HepG2 (cell line): Measurements from ENCODE around the gene GBA2. TPM values are rescaled to one million over a fixed set of nuclear protein-coding genes. Genes with fewer than 3 reads are reported as not detected.

Experiments
- ATF1 ChIP-seq: IDR thresholded peaks from 2 replicates; pipeline ENCODE4 v1.6.1; 2016; ENCODE audit warnings: mild to moderate bottlenecking, control low read depth
- FOXA3 ChIP-seq: IDR thresholded peaks from 2 replicates; pipeline ENCODE4 v1.6.1; 2016; ENCODE audit warnings: missing genetic modification reagents, missing compliant biosample characterization
- HNF4G ChIP-seq, 2 experiments: sonication (generic) in 1 of 2; formaldehyde crosslinking in 1 of 2; IDR thresholded peaks; 2 replicates each; pipeline versions ENCODE4 v1.4.0 to v1.6.1; 2011 to 2020; ENCODE audit warnings: borderline replicate concordance in 2 of 2, low read depth in 2 of 2, mild to moderate bottlenecking in 2 of 2, low read length in 1 of 2, missing genetic modification reagents in 1 of 2, moderate library complexity in 1 of 2
- KDM3A ChIP-seq: IDR thresholded peaks from 2 replicates; pipeline ENCODE4 v1.6.1; 2018; ENCODE audit warnings: low read depth, missing compliant biosample characterization
- MEF2D ChIP-seq: sonication (generic); formaldehyde crosslinking; IDR thresholded peaks from 2 replicates; pipeline ENCODE4 v1.5.1; 2020; ENCODE audit warnings: mild to moderate bottlenecking, missing genetic modification reagents
- SIX4 ChIP-seq: sonication (generic); formaldehyde crosslinking; IDR thresholded peaks from 2 replicates; pipeline ENCODE4 v1.4.0; 2020; ENCODE audit warnings: missing genetic modification reagents
- SNAPC5 ChIP-seq: sonication (generic); formaldehyde crosslinking; IDR thresholded peaks from 2 replicates; pipeline ENCODE4 v1.8.1; 2023; ENCODE audit warnings: mild to moderate bottlenecking, missing genetic modification reagents, borderline replicate concordance
- THAP9 ChIP-seq: sonication (generic); formaldehyde crosslinking; IDR thresholded peaks from 2 replicates; pipeline ENCODE4; 2020; ENCODE audit warnings: missing genetic modification reagents, mild to moderate bottlenecking, borderline replicate concordance
- ZBTB14 ChIP-seq: sonication (generic); formaldehyde crosslinking; IDR thresholded peaks from 2 replicates; pipeline ENCODE4 v1.4.0; 2020; ENCODE audit warnings: missing genetic modification reagents
- ZNF253 ChIP-seq: sonication (generic); formaldehyde crosslinking; IDR thresholded peaks from 2 replicates; pipeline ENCODE4 v1.8.0; 2022; ENCODE audit warnings: mild to moderate bottlenecking, missing genetic modification reagents, borderline replicate concordance
- ZNF274 ChIP-seq: sonication (generic); formaldehyde crosslinking; IDR thresholded peaks from 2 replicates; pipeline ENCODE4 v1.5.1; 2020; ENCODE audit warnings: mild to moderate bottlenecking, missing genetic modification reagents
- ZNF3 ChIP-seq: IDR thresholded peaks from 2 replicates; pipeline ENCODE4 v1.7.0; 2017; ENCODE audit warnings: inconsistent platforms
- ZNF382 ChIP-seq: sonication (generic); formaldehyde crosslinking; IDR thresholded peaks from 2 replicates; pipeline ENCODE4 v1.5.0; 2020; ENCODE audit warnings: missing genetic modification reagents, mild to moderate bottlenecking, borderline replicate concordance
- ZNF430 ChIP-seq: sonication (generic); formaldehyde crosslinking; IDR thresholded peaks from 2 replicates; pipeline ENCODE4 v1.9.0; 2021; ENCODE audit warnings: mild to moderate bottlenecking, missing genetic modification reagents
- ZNF468 ChIP-seq: sonication (generic); formaldehyde crosslinking; IDR thresholded peaks from 2 replicates; pipeline ENCODE4 v1.8.0; 2022; ENCODE audit warnings: mild to moderate bottlenecking, moderate library complexity, missing genetic modification reagents
- ZNF589 ChIP-seq: sonication (generic); formaldehyde crosslinking; conservative IDR thresholded peaks from 2 replicates; pipeline ENCODE4 v1.8.0; 2022; ENCODE audit warnings: mild to moderate bottlenecking, moderate library complexity, missing genetic modification reagents
- ZNF781 ChIP-seq: sonication (generic); formaldehyde crosslinking; IDR thresholded peaks from 2 replicates; pipeline ENCODE4 v1.5.1; 2020; ENCODE audit warnings: borderline replicate concordance, mild to moderate bottlenecking, missing genetic modification reagents; ENCODE audit errors: not compliant biosample characterization
- ZNF784 ChIP-seq: sonication (generic); formaldehyde crosslinking; IDR thresholded peaks from 2 replicates; pipeline ENCODE4 v1.5.1; 2020; ENCODE audit warnings: missing genetic modification reagents, mild to moderate bottlenecking, borderline replicate concordance
- ZNF850 ChIP-seq: sonication (generic); formaldehyde crosslinking; conservative IDR thresholded peaks from 2 replicates; pipeline ENCODE4 v1.9.0; 2021; ENCODE audit warnings: mild to moderate bottlenecking, missing genetic modification reagents
- ZZZ3 ChIP-seq: sonication (generic); formaldehyde crosslinking; IDR thresholded peaks from 2 replicates; pipeline ENCODE4 v1.4.0; 2020; ENCODE audit warnings: missing genetic modification reagents, mild to moderate bottlenecking, borderline replicate concordance
- polyA plus RNA-seq, 8 experiments: library from polyadenylated mRNA; depleted of rRNA in 3 of 8; stranded (reverse) in 7 of 8; unstranded in 1 of 8; fragments of >200 nt; fragmentation: Illumina TruSeq in 4 of 8; extraction: Trizol in 4 of 8; gene quantifications; 2 replicates each; pipeline versions ENCODE4 v1.2.1 to v1.2.3, GENCODE V29; 2011 to 2016; ENCODE audit warnings: low read depth in 4 of 8, missing spikeins in 1 of 8, mixed read lengths in 1 of 8; ENCODE audit not compliant: insufficient read depth in 1 of 8
- total RNA-seq, 5 experiments: library from RNA; depleted of rRNA; stranded (reverse); fragments of >200 nt; fragmentation: Illumina TruSeq; extraction: Trizol; gene quantifications; 2 replicates each; pipeline ENCODE4 v1.2.3, GENCODE V29; 2016; ENCODE audit warnings: low read depth in 1 of 5
- TF ChIP-seq, protein P1 (sequence below): sonication (generic); formaldehyde crosslinking; IDR thresholded peaks from 2 replicates; pipeline ENCODE4 v1.4.0; 2020; ENCODE audit warnings: missing genetic modification reagents

Gene GBA2
- total and polyA plus RNA-seq, 2 of the 13 experiments (the other 11 are each of a cell fraction or from before 2014, with no cell fraction given), result 37.5 to 86.1 TPM

GRCh38 chr9:35756275-35757225 lies 7.5 kb upstream of the GBA2 start (continued):
- 0 out of 2 replicates have a peak, but pooled peaks have one; percentile 27 for TF ChIP-seq MEF2D (CRISPR knock-in tag)
- TF ChIP-seq HNF4G (IDR thresholded peaks at IDR 0.05; ENCODE audit: borderline replicate concordance, low read depth, low read length), result no peak
- 0 out of 2 replicates have a peak, but pooled peaks have one; percentile 49 for TF ChIP-seq HNF4G (CRISPR knock-in tag; IDR thresholded peaks at IDR 0.05; ENCODE audit: borderline replicate concordance, low read depth)
- TF ChIP-seq ZZZ3 (CRISPR knock-in tag), result no peak; the same call in 1 of the 2 replicates
- no peak for TF ChIP-seq ZNF781
- no peak for TF ChIP-seq ATF1 (CRISPR knock-in tag)
- no peak; the same call in 1 of the 2 replicates for TF ChIP-seq FOXA3 (CRISPR knock-in tag)
- peak; percentile 58; the same call in 1 of the 2 replicates for TF ChIP-seq ZNF274 (CRISPR knock-in tag)
- TF ChIP-seq ZNF784 (CRISPR knock-in tag), result no peak
- no peak for TF ChIP-seq ZNF3 (CRISPR knock-in tag)
- no peak for TF ChIP-seq KDM3A
- 0 out of 2 replicates have a peak, but pooled peaks have one; percentile 34 for TF ChIP-seq ZBTB14
- no peak for TF ChIP-seq ZNF468 (CRISPR knock-in tag)
- TF ChIP-seq ZNF382 (CRISPR knock-in tag), result no peak
- TF ChIP-seq ZNF430, result no peak; the same call in 1 of the 2 replicates
- TF ChIP-seq, protein P1, sequence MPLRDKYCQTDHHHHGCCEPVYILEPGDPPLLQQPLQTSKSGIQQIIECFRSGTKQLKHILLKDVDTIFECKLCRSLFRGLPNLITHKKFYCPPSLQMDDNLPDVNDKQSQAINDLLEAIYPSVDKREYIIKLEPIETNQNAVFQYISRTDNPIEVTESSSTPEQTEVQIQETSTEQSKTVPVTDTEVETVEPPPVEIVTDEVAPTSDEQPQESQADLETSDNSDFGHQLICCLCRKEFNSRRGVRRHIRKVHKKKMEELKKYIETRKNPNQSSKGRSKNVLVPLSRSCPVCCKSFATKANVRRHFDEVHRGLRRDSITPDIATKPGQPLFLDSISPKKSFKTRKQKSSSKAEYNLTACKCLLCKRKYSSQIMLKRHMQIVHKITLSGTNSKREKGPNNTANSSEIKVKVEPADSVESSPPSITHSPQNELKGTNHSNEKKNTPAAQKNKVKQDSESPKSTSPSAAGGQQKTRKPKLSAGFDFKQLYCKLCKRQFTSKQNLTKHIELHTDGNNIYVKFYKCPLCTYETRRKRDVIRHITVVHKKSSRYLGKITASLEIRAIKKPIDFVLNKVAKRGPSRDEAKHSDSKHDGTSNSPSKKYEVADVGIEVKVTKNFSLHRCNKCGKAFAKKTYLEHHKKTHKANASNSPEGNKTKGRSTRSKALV (CRISPR knock-in tag), result peak; percentile 94
- no peak for TF ChIP-seq SIX4
- 0 out of 2 replicates have a peak, but pooled peaks have one; percentile 13 for TF ChIP-seq THAP9
- no peak for TF ChIP-seq ZNF253 (CRISPR knock-in tag)
- no peak for TF ChIP-seq SNAPC5 (CRISPR knock-in tag)
- TF ChIP-seq ZNF589 (CRISPR knock-in tag), result 0 out of 2 replicates have a peak, but pooled peaks have one; percentile 27
- TF ChIP-seq ZNF850 (CRISPR knock-in tag), result no peak
